Fibroblast of upper back skin (primary cell): ENCODE data around the gene METTL26.

ENCODE experiments used
- DNase-seq: peaks from one replicate; pipeline ENCODE4 v3.0.0-alpha.2; 2013

The METTL26 gene

GRCh38 chr16:636206-637080 lies at the start of gene METTL26:
Gene METTL26 (minus strand): TSS chr16:636305. CDS start chr16:636290, 15 bp downstream.
- DNase-seq: peak; percentile 94

DNA sequence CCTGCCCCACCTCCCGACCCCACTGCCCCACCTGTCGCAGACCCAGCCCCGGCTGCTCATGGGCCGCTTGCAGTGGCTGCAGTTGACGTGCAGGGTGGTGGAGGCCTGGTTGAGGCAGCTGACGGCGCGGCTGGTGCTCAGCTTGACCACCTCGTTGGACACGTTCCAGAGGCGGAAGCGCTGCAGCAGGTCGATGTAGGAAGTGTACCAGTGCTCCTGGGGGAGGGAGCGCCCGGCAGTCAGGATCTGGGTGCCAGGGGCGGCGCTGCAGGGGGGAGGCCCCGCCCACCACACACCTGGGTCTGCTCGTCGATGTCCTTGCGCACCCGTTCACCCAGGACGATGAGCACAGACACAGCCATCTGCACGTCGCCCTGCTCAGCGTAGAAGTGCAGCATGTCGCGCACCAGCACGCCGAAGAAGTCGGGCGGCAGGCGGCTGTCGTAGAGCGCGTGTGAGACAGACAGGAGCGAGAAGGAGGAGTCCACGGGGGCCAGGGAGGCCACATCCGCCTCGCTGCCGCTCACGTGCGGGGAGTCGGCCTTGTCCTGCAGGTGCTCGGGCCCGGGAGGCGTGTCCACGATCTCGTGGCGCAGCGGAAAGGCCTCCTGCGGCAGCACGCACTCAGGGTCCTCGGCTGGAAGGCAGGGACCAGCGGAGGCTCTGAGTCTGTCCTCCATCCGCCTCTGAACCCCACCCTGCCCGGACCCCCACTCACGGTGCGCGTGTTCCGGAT lies 49.0 kb upstream of the METTL26 start:
- DNase-seq: no peak

GRCh38 chr16:684071-684794 lies 48.1 kb upstream of the METTL26 start, which contains the start of gene JMJD8:
Gene JMJD8 (minus strand): TSS chr16:684334. CDS start chr16:684319, 15 bp downstream.
- DNase-seq: peak; percentile 94

GRCh38 chr16:683396-684070 lies 47.4 kb upstream of the METTL26 start:
- DNase-seq: no peak

DNA sequence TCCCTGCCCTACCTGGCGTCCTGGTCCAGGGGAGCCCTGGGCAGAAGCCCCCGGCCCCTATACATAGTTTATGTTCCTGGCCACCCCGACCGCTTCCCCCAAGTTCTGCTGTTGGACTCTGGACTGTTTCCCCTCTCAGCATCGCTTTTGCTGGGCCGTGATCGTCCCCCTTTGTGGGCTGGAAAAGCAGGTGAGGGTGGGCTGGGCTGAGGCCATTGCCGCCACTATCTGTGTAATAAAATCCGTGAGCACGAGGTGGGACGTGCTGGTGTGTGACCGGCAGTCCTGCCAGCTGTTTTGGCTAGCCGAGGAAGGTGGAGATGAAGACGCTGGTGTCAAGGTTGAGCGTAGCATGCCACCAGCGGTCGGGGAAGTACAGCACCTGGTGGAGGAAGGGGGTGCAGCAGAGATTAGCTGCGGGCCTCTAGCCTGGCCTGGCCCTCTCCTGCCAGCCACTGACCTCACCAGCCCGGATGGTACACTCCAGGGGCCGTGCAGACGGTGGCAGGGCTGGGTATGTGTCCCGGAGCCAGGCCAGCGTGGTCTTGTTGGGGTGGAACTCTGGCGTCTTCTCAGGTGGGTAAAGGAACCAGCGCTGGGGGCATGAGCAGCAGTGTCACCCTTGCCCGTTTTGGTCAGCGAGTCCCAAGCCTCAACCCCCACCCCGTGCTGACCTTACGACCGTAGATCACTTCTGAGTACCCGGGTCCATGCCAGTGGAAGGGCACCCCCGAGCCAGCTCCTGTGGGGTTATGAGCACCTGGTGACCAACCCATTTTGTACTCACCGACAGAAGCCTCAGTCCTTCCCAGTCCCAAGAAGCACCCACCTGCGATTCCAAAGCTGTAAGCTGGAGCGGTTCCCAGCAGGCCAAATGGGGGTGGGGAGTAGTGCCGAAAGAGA lies 46.6 kb upstream of the METTL26 start:
- no peak for DNase-seq

- no peak for DNase-seq
Measured at GRCh38 chr16:681746-682427, 45.8 kb upstream of the METTL26 start.

DNA sequence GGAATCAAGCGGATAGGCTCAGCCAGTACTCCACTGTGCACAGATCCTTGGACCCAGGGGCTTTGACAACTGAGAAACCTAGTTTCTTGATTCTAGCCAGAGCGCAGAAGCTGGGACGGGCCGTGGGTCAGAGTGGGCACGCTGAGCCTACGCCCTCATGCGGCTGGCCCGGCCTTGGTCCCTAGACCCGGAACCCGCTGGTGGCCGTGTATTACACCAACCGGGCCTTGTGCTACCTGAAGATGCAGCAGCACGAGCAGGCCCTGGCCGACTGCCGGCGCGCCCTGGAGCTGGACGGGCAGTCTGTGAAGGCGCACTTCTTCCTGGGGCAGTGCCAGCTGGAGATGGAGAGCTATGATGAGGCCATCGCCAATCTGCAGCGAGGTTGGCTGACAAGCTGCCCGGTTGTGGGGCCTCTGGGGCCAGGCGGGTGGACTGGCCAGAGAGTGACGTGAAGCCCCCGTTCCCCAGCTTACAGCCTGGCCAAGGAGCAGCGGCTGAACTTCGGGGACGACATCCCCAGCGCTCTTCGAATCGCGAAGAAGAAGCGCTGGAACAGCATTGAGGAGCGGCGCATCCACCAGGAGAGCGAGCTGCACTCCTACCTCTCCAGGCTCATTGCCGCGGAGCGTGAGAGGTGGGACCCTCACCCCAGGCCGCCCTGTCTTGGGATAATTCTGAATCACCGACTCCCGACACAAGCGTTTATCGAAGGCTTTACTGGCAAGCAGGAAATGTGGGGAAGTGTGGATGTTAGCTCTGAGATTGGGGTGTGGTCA lies 45.1 kb upstream of the METTL26 start:
- peak; percentile 20 for DNase-seq

DNA sequence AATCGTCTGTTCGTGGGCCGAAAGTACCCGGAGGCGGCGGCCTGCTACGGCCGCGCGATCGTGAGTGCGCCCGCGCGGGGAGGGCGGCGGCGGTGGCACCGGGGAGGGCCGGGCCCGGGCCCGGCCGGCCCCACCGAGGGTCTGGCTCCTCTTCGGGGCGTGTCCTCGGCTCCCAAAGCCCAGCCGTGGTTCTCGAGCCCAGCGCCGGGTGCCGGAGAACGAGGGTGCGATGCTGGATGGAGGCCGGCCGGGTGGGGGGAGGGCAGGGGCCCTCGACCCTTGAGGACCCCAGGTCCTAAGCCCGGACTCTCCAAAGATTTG lies 44.5 kb upstream of the METTL26 start:
- no peak for DNase-seq

GRCh38 chr16:679814-680624 lies 43.9 kb upstream of the METTL26 start, which contains the start of gene STUB1:
Gene STUB1 (plus strand): TSS chr16:680410. CDS start chr16:680526, 116 bp downstream.
- peak; percentile 85 for DNase-seq

GRCh38 chr16:678858-679813 lies 43.0 kb upstream of the METTL26 start:
- DNase-seq: peak; percentile 61

GRCh38 chr16:678209-678857 lies 42.2 kb upstream of the METTL26 start:
- no peak for DNase-seq

DNA sequence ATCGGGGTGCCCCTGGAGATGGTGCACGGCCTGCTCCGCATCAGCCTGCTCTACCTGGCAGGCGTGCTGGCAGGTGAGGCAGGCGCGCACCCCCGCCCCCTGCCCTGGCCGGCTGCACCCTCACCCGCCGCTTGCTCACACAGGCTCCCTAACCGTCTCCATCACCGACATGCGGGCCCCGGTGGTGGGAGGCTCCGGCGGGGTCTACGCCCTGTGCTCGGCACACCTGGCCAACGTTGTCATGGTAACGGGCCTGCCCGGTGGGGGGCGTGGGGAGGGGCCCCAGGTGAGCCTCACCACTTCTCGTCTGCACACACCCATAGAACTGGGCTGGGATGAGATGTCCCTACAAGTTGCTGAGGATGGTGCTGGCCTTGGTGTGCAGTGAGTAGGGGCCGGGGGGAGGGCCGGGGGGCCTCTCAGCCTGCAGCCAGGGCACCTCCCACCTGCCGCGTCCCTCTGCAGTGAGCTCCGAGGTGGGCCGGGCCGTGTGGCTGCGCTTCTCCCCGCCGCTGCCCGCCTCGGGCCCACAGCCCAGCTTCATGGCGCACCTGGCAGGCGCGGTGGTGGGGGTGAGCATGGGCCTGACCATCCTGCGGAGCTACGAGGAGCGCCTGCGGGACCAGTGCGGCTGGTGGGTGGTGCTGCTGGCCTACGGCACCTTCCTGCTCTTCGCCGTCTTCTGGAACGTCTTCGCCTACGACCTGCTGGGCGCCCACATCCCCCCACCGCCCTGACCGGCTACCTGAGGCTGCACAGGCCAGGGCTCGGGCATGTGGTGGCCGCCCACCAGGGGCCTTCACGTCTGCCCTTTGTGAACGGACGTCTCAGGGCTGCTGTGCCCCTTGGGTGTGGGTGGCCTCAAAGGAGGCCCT lies 41.4 kb upstream of the METTL26 start:
- no peak for DNase-seq

DNA sequence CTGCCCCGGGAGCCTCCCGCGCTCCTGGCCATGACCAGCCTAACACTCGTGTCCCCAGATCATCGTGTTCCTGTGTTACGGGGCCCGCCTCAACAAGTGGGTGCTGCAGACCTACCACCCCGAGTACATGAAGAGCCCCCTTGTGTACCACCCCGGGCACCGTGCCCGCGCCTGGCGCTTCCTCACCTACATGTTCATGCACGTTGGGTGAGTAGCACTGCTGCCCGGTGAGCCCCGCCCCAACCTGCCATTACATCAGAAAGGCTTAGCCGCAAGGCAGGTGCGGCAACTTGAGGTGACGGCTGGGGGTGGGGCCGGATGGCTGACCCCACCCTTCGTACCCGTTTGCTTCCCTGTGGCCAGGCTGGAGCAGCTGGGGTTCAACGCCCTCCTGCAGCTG lies 40.8 kb upstream of the METTL26 start:
- no peak for DNase-seq

DNA sequence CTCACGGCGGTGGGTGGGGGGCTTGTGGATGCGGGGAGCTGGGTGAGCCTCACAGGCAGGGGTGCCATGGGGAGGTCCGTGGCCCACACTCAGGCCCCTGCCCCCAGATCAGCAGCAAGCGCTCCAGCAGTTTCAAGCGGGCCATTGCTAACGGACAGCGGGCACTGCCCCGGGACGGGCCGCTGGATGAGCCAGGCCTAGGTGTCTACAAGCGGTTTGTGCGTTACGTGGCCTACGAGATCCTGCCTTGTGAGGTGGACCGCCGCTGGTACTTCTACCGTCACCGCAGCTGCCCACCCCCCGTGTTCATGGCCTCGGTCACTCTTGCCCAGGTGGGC lies 40.4 kb upstream of the METTL26 start:
- DNase-seq: no peak

GRCh38 chr16:675884-676564 lies 39.9 kb upstream of the METTL26 start:
- no peak for DNase-seq
